Fibroblast of pulmonary artery (primary cell): ENCODE data around the gene CLN6.
"Not testable (repeated sequence)": the region's sequence is repeated elsewhere in the genome, so short reads cannot be mapped to it uniquely, and the experiment has no call there.

Experiments used
- DNase-seq: peaks from one replicate; pipeline ENCODE4 v3.0.0-alpha.2; 2010; ENCODE audit warnings: low read depth
- H3K4me3 ChIP-seq: replicated peaks from 2 replicates; pipeline ENCODE4 v1.5.1; 2011; ENCODE audit warnings: low read depth, mild to moderate bottlenecking, control low read depth, low read length, moderate library complexity
- TF ChIP-seq, protein P1 (sequence below): IDR thresholded peaks from 2 replicates; pipeline ENCODE4 v1.5.1; 2011; ENCODE audit warnings: mild to moderate bottlenecking, control low read depth, low read length, inconsistent platforms; ENCODE audit errors: missing control alignments

Gene CLN6

GRCh38 chr15:68235022-68235421 is 5.5 kb upstream of the CLN6 start:
- TF ChIP-seq, protein P1, sequence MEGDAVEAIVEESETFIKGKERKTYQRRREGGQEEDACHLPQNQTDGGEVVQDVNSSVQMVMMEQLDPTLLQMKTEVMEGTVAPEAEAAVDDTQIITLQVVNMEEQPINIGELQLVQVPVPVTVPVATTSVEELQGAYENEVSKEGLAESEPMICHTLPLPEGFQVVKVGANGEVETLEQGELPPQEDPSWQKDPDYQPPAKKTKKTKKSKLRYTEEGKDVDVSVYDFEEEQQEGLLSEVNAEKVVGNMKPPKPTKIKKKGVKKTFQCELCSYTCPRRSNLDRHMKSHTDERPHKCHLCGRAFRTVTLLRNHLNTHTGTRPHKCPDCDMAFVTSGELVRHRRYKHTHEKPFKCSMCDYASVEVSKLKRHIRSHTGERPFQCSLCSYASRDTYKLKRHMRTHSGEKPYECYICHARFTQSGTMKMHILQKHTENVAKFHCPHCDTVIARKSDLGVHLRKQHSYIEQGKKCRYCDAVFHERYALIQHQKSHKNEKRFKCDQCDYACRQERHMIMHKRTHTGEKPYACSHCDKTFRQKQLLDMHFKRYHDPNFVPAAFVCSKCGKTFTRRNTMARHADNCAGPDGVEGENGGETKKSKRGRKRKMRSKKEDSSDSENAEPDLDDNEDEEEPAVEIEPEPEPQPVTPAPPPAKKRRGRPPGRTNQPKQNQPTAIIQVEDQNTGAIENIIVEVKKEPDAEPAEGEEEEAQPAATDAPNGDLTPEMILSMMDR = no peak
- H3K4me3 ChIP-seq = no peak overlapping the region
- no peak for DNase-seq

GRCh38 chr15:68234520-68234919 is 5.0 kb upstream of the CLN6 start:
- not testable (repeated sequence) for DNase-seq, H3K4me3 ChIP-seq

GRCh38 chr15:68234060-68234459 is 4.5 kb upstream of the CLN6 start:
- no peak overlapping the region for H3K4me3 ChIP-seq
- TF ChIP-seq, protein P1 = no peak
- DNase-seq = no peak

GRCh38 chr15:68232937-68233336 is 3.4 kb upstream of the CLN6 start:
- H3K4me3 ChIP-seq = no peak overlapping the region
- DNase-seq = no peak
- TF ChIP-seq, protein P1 = no peak

DNA sequence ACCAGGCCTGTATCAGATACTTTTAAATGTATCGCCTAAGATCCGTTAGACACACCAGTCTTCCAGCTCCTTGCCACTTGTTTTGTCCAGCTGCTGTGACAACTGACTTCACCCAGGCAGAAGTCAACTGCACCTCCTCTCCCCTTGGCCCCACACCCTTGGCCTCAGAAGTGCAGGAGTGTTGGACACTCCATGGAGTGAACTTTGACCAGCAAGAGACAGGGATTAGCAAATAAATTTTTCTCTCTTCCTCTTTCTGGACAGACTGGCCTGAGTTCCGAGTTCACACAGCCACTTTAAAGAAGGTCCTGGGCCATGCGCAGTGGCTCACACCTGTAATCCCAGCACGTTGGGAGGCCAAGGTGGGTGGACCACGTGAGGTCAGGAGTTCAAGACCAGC is 2.9 kb upstream of the CLN6 start:
- no peak overlapping the region for H3K4me3 ChIP-seq
- TF ChIP-seq, protein P1 = no peak
- DNase-seq = no peak

GRCh38 chr15:68231102-68231818 is 1.7 kb upstream of the CLN6 start:
- DNase-seq = no peak
- no peak overlapping the region for H3K4me3 ChIP-seq
- TF ChIP-seq, protein P1 = no peak

DNA sequence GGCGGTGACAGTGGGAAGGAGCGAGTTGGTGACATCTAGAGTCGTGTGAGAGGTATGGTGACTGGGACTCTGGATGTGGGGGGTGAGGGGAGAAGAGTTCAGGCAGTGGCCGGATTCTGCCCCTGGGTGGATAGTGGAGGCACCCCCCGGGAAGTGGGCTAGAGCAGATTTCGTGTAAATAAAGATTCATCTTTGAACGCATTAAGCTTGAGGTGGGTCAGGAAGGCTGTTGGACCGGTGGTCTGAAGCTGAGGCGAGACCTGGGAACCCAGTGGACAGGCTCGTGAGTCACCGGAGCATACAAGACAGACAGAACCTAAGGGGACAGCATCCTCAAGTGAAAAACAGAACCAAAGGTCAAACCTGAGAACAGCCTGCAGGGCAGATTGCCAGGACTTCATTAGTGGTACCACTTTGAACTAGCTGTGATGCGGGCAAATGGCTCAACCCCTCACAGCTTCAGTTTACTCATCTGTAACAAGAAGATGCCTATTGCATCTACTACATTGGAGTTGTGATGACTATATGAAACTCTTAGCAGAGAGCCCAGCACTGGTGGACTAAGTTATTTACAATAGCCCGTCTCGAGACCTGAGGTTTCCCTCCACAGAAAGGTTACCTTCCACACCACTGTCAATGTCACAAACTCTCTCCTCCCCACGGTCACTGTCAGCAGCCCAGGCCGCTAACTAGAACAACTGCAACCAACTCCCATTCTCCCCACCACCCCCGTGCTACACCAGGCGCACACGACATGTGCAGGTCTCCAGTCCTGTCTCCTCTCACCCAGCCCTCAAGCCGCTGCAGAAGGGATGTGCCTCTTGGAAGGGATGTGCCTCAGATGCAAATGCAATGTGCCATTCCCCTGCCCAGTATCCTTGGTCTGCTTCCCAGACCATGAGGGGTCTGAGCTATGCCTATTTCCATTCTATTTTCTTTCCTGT is 901 bp upstream of the CLN6 start:
- H3K4me3 ChIP-seq = peak overlapping the region; percentile 81
- TF ChIP-seq, protein P1 = no peak
- no peak for DNase-seq
